GM19240 (cell line): ENCODE data around the gene TOLLIP.

Experiments used
- DNase-seq: peaks from one replicate; pipeline ENCODE4 v3.0.0; 2011; ENCODE audit warnings: low spot score; ENCODE audit not compliant: insufficient read length

The TOLLIP gene

GRCh38 chr11:1317993-1318392 lies 8.6 kb upstream of the TOLLIP start:
- DNase-seq: no peak

GRCh38 chr11:1317432-1317831 lies 8.0 kb upstream of the TOLLIP start:
- no peak for DNase-seq

- no peak for DNase-seq
Observed at GRCh38 chr11:1310772-1311468, 1.5 kb upstream of the TOLLIP start.

GRCh38 chr11:1310318-1310687 lies 871 bp upstream of the TOLLIP start:
- no peak for DNase-seq

GRCh38 chr11:1308743-1309497 lies 512 bp downstream of the TOLLIP start:
- DNase-seq: no peak

- no peak for DNase-seq
Observed at GRCh38 chr11:1307998-1308742, 1.3 kb downstream of the TOLLIP start.

- no peak for DNase-seq
Observed at GRCh38 chr11:1307163-1307870, 2.1 kb downstream of the TOLLIP start.

GRCh38 chr11:1306186-1307162 lies 3.0 kb downstream of the TOLLIP start:
- no peak for DNase-seq

- no peak for DNase-seq
Observed at GRCh38 chr11:1305501-1306056, 3.9 kb downstream of the TOLLIP start.

GRCh38 chr11:1305063-1305495 lies 4.4 kb downstream of the TOLLIP start:
- DNase-seq: no peak

- DNase-seq: no peak
Observed at GRCh38 chr11:1304380-1304779, 5.1 kb downstream of the TOLLIP start.

- DNase-seq: no peak
Observed at GRCh38 chr11:1303973-1304372, 5.5 kb downstream of the TOLLIP start.

GRCh38 chr11:1303126-1303821 lies 6.2 kb downstream of the TOLLIP start:
- DNase-seq: no peak

GRCh38 chr11:1302461-1303125 lies 6.8 kb downstream of the TOLLIP start:
- no peak for DNase-seq

- DNase-seq: no peak
Observed at GRCh38 chr11:1302041-1302460, 7.4 kb downstream of the TOLLIP start.

GRCh38 chr11:1301220-1302000 lies 8.0 kb downstream of the TOLLIP start:
- no peak for DNase-seq

GRCh38 chr11:1300569-1301187 lies 8.8 kb downstream of the TOLLIP start:
- no peak for DNase-seq

- DNase-seq: no peak
Observed at GRCh38 chr11:1300121-1300520, 9.3 kb downstream of the TOLLIP start.
